Smooth muscle cell (in vitro differentiated cells): ENCODE measurements around the gene C17orf107. TPM values are rescaled to one million over a fixed set of nuclear protein-coding genes. Genes with fewer than 3 reads are reported as not detected.
"Not testable (repeated sequence)": the region's sequence is repeated elsewhere in the genome, so short reads cannot be mapped to it uniquely, and the experiment has no call there.

Source experiments
- DNase-seq: peaks from one replicate; lab custom pipeline; 2025; ENCODE audit not compliant: unreplicated experiment; lab: John Stamatoyannopoulos, UW
- H2AFZ ChIP-seq: fragments of 200-600 bp; sonication (generic); 2 replicates; pipeline ENCODE4 v1.6.0; 2016; ENCODE audit warnings: antibody characterized with exemption, low read depth, mild to moderate bottlenecking
- H3F3A ChIP-seq: fragments of 200-600 bp; sonication (generic); 2 replicates; pipeline ENCODE4 v1.6.0; 2017; ENCODE audit warnings: antibody characterized with exemption, low read depth
- H3K27ac ChIP-seq: fragments of 200-600 bp; sonication (generic); 2 replicates; pipeline ENCODE4 v1.5.1; 2016; ENCODE audit warnings: low read depth, mild to moderate bottlenecking
- H3K27me3 ChIP-seq: fragments of 200-600 bp; sonication (generic); 2 replicates; pipeline ENCODE4 v1.6.1; 2016; ENCODE audit warnings: low read depth, mild to moderate bottlenecking
- H3K36me3 ChIP-seq: fragments of 200-600 bp; sonication (generic); 2 replicates; pipeline ENCODE4 v1.5.1; 2016; ENCODE audit warnings: low read depth
- H3K4me1 ChIP-seq: fragments of 200-600 bp; sonication (generic); 2 replicates; pipeline ENCODE4 v1.5.1; 2016; ENCODE audit warnings: low read depth
- H3K4me2 ChIP-seq: fragments of 200-600 bp; sonication (generic); 2 replicates; pipeline ENCODE4 v1.6.0; 2016; ENCODE audit warnings: mild to moderate bottlenecking
- H3K4me3 ChIP-seq: fragments of 200-600 bp; sonication (generic); 2 replicates; pipeline ENCODE4 v1.5.1; 2016; ENCODE audit warnings: mild to moderate bottlenecking
- H3K79me2 ChIP-seq: fragments of 200-600 bp; sonication (generic); 2 replicates; pipeline ENCODE4 v1.6.0; 2016; ENCODE audit warnings: low read depth, mild to moderate bottlenecking
- H3K9ac ChIP-seq: fragments of 200-600 bp; sonication (generic); 2 replicates; pipeline ENCODE4 v1.6.0; 2016; ENCODE audit warnings: low read depth
- H3K9me3 ChIP-seq: fragments of 200-600 bp; sonication (generic); replicated peaks from 2 replicates; pipeline ENCODE4 v1.5.1; 2016; ENCODE audit warnings: low read depth
- H4K20me1 ChIP-seq: fragments of 200-600 bp; sonication (generic); 2 replicates; pipeline ENCODE4 v1.6.0; 2016; ENCODE audit warnings: low read depth
- WGBS: methylation state at CpG from one replicate; pipeline ENCODE4 v1.1.7; 2016; ENCODE audit warnings: low lambda C conversion rate; 5-methylcytosine and 5-hydroxymethylcytosine counted together
- polyA plus RNA-seq: library from polyadenylated mRNA; unstranded; fragments of >200 nt; fragmentation: Nextera tagmentation; extraction: Ambion mirVana; gene quantifications from 2 replicates; pipeline ENCODE4 v1.2.1, GENCODE V29; 2016
- total RNA-seq: library from RNA; depleted of rRNA; stranded (reverse); fragments of >200 nt; gene quantifications from 2 replicates; pipeline ENCODE4 v1.2.3, GENCODE V29; 2014
- TF ChIP-seq, protein P1 (sequence below): fragments of 200-600 bp; sonication (generic); IDR thresholded peaks from 2 replicates; pipeline ENCODE4 v1.5.1; 2017; ENCODE audit warnings: borderline replicate concordance, mild to moderate bottlenecking, antibody characterized with exemption; ENCODE audit not compliant: insufficient read depth, poor library complexity, severe bottlenecking

C17orf107 gene
- total and polyA plus RNA-seq, 2 experiments from 2014 or later, result 5.0 to 10.7 TPM

DNA sequence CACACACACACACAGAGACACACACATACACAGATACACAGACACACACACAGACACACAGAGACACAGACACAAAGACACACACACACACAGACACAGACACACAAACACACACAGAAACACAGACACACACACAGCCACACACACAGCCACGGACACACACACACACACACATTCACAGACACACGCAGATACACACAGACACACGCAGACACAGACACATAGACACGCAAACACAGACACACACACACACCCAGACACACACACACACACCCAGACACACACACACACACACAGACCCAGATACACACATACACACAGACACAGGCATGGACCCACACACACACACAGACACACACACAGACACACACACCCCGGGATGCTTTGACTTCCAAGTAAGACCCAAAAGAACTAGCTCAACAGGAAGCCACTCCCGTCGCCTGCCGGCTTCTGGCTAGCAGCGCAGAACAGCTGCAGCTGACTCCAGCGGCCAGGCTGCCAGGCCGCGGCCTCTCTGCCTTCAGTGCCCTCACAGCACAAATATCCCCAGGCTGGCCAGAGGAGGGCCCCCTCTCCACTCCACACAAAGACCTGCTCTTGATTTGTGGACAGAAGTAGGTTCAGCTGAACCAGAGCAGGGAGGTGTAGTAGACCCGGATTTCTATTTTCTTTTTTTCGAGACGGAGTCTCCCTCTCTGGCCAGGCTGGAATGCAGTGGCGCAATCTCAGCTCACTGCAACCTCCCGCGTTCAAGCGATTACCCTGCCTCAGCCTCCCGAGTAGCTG lies 9.6 kb downstream of the C17orf107 start:
- no peaks in the 10 kb centered on the region for H3K4me1 ChIP-seq
- 18% methylated on average over 20 of the region's 20 CpGs for WGBS

DNA sequence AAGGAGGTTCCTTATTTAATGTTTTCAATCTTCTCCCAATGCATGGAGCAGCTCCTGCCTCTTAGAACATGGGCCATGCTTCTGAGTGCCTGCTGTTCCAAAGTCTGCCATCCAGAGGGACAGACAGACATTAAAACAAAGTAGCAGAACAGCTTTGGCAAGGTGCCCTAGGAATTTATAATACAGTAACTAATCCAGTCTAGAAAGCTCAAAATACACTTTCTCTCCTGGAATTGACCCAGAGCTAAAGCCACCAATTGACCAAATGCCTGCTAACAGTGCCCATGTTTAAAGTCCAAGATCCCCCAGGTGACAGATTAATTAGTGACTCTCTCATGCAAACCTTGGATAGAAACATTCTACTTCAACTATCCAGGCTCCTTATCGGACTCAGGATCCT lies 14.7 kb downstream of the C17orf107 start:
- H2AFZ ChIP-seq, result no peak overlapping the region
- H3K79me2 ChIP-seq, result no peaks in the 10 kb centered on the region
- no peaks in the 10 kb centered on the region for H4K20me1 ChIP-seq
- no peak overlapping the region for H3K4me2 ChIP-seq
- TF ChIP-seq, protein P1, sequence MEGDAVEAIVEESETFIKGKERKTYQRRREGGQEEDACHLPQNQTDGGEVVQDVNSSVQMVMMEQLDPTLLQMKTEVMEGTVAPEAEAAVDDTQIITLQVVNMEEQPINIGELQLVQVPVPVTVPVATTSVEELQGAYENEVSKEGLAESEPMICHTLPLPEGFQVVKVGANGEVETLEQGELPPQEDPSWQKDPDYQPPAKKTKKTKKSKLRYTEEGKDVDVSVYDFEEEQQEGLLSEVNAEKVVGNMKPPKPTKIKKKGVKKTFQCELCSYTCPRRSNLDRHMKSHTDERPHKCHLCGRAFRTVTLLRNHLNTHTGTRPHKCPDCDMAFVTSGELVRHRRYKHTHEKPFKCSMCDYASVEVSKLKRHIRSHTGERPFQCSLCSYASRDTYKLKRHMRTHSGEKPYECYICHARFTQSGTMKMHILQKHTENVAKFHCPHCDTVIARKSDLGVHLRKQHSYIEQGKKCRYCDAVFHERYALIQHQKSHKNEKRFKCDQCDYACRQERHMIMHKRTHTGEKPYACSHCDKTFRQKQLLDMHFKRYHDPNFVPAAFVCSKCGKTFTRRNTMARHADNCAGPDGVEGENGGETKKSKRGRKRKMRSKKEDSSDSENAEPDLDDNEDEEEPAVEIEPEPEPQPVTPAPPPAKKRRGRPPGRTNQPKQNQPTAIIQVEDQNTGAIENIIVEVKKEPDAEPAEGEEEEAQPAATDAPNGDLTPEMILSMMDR, result no peak
- H3K9me3 ChIP-seq, result no peaks in the 10 kb centered on the region
- no peak overlapping the region for H3K4me3 ChIP-seq
- H3K9ac ChIP-seq, result no peak overlapping the region
- no peak for DNase-seq
- no peaks in the 10 kb centered on the region for H3K27me3 ChIP-seq
- no peak overlapping the region for H3K27ac ChIP-seq
- no peaks in the 10 kb centered on the region for H3F3A ChIP-seq
- H3K4me1 ChIP-seq, result no peaks in the 10 kb centered on the region
- H3K36me3 ChIP-seq, result no peaks in the 10 kb centered on the region
- WGBS, result 88% methylated on average over 1 of the region's 1 CpG

More for the DNA sequence above, 9.6 kb downstream of the C17orf107 start:
- Histone ChIP-seq H3K9ac (peak overlapping the region; percentile 29), H3K4me3 (no peak overlapping the region), H3K9me3 (no peaks in the 10 kb centered on the region), H3K4me2 (peak overlapping the region; percentile 48), H3K79me2 (no peaks in the 10 kb centered on the region), H4K20me1 (no peaks in the 10 kb centered on the region), H3K27me3 (no peaks in the 10 kb centered on the region), H3K27ac (peak overlapping the region; percentile 87), H3F3A (no peaks in the 10 kb centered on the region), H3K36me3 (no peaks in the 10 kb centered on the region), H2AFZ (no peak overlapping the region)
- DNase-seq, result peak; percentile 46
- TF ChIP-seq, protein P1, result peak; percentile 63

DNA sequence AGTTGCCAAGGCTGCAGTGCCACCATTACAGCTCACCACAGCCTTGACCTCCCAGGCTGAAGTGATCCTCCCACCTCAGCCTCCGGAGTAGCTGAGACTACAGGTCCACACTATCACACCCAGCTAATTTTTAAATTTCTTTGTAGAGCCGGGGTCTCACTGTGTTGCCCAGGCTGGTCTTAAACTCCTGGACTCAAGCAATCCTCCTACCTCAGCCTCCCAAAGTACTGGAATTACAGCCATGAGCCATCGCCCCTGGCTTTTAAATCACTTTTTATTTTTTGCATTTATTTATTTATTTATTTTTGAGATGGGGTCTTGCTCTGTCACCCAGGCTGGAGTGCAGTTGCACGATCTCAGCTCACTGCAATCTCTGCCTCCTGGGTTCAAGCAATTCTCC lies 15.2 kb downstream of the C17orf107 start:
- H3F3A ChIP-seq, H4K20me1 ChIP-seq, H3K27ac ChIP-seq, H3K36me3 ChIP-seq, H3K9me3 ChIP-seq, H3K9ac ChIP-seq, H2AFZ ChIP-seq, H3K79me2 ChIP-seq, H3K4me2 ChIP-seq, H3K27me3 ChIP-seq, H3K4me1 ChIP-seq, DNase-seq, H3K4me3 ChIP-seq: not testable (repeated sequence)
- 94% methylated on average over 4 of the region's 4 CpGs for WGBS

DNA sequence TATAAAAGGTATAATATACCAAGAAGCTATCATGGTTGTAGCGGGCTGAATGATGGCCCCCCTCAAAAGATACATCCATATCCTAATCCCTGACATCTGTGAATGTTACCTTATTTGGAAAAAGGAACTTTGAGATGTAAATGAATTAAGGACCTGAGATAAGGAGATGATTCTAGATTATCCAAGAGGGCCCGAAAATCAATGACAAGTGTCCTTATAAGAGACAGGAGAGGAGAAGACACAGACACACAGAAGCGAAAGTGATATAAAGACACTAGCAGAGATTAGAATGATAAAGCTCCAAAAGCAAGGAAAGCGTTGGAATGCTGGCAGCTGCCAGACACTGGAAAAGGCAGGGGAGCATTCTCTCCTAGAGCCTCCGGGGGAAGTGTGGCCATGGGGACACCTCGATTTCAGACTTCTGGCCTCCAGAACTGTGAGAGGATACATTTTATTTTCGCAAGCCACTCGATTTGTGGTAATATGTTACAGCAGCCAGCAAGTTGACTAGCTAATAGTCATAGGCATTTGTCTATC lies 20.2 kb downstream of the C17orf107 start:
- Histone ChIP-seq H3K27me3 (no peaks in the 10 kb centered on the region), H3K4me2 (no peak overlapping the region), H3K36me3 (no peaks in the 10 kb centered on the region), H3K9me3 (no peaks in the 10 kb centered on the region), H3K27ac (peak overlapping the region; percentile 75), H3K4me3 (no peak overlapping the region), H3F3A (peaks cover 11% of the 10 kb centered on the region), H3K4me1 (no peaks in the 10 kb centered on the region), H4K20me1 (no peaks in the 10 kb centered on the region), H2AFZ (no peak overlapping the region), H3K9ac (no peak overlapping the region), H3K79me2 (no peaks in the 10 kb centered on the region)
- no peak for DNase-seq
- 59% methylated on average over 8 of the region's 8 CpGs for WGBS
- TF ChIP-seq, protein P1, result no peak
